Activated CD4-positive, alpha-beta T cell treated with anti-CD3 and anti-CD28 coated beads, Interleukin-2, Interleukin-6, amounts not matched to agents 100 ng/mL and 50 ng/mL, durations not matched to agents 16 hours and 8 hours (primary cell): ENCODE data around the gene OR2AK2.

Experiments
- DNase-seq: peaks from one replicate; pipeline ENCODE4 v3.0.0-alpha.2; 2020

OR2AK2 gene

GRCh38 chr1:247964933-247965332, at the start of gene OR2AK2:
OR2AK2 (plus strand) TSS chr1:247965233; CDS start chr1:247965377, 144 bp downstream.
- no peak for DNase-seq

GRCh38 chr1:247919952-247920351, 45.1 kb upstream of the OR2AK2 start, which contains the start of gene OR2T8:
OR2T8 (plus strand) TSS chr1:247920252; CDS start chr1:247921018, 766 bp downstream.
- DNase-seq: no peak

DNA sequence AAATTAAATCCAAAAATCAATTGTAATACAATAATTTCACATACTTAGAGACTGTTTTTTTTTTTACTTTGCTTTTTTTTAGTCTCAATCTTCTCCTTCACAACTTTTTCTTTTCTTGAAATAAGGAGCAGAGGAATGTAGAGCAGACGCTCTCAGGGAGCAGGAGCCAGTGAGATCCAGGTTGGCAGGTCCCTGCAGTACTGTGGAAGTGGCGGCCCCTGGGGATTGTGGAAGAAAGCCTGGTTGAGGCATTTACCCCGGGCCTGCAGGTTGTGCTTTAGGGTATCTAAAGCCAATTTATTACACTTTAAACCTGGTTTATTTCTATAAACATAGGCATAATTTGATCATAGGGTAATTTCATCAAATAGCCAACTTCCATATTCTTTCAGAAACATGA, 41.1 kb upstream of the OR2AK2 start:
- DNase-seq: no peak

DNA sequence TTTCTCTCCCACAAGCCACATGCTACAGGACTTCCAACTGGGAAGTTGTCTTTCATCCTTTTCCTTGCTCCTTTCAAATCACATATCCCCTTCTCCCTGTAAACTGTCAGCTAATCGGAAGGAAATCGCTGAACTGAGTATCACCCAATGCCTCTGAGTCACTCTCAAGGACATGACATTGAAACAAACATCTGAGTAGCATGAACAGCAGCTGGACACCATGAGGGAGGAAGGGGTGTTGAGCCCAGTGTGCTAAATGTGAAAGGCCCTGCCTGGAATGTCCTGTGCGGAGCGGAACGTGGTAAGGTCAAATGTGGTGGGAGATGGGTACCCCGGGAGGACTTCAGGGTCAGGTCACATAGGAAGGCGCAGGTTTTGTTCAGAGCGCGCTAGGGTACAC, 40.2 kb upstream of the OR2AK2 start, which contains the start of gene OR2AJ1:
OR2AJ1 (plus strand) TSS at position 22 of the 400 bp plus-strand sequence. CDS start 8,880 bp downstream, outside the sequence.
- DNase-seq: no peak

GRCh38 chr1:247933989-247934388, 31.0 kb upstream of the OR2AK2 start:
- DNase-seq: no peak

- DNase-seq: no peak
Measured at GRCh38 chr1:247935781-247936180, 29.3 kb upstream of the OR2AK2 start.

DNA sequence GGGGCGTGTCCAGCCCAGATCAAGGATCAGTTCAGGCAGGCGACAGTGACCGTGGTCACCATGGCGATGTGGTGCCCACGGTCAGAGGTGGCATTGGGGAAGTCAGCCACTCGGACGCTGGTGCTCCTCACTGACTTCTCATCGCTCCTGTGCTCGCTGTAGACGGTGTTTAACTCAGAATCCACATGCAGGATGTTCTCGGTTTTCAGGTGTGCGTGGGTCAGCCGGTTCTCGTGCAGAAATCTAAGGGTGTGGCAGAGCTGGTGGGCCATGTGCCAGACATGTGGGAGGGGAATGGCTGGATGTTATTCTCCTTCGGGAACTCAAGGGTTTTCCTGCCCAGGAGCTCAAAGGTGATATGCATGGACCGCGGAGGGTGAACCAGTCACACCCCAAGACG, 28.6 kb upstream of the OR2AK2 start:
- DNase-seq: no peak

DNA sequence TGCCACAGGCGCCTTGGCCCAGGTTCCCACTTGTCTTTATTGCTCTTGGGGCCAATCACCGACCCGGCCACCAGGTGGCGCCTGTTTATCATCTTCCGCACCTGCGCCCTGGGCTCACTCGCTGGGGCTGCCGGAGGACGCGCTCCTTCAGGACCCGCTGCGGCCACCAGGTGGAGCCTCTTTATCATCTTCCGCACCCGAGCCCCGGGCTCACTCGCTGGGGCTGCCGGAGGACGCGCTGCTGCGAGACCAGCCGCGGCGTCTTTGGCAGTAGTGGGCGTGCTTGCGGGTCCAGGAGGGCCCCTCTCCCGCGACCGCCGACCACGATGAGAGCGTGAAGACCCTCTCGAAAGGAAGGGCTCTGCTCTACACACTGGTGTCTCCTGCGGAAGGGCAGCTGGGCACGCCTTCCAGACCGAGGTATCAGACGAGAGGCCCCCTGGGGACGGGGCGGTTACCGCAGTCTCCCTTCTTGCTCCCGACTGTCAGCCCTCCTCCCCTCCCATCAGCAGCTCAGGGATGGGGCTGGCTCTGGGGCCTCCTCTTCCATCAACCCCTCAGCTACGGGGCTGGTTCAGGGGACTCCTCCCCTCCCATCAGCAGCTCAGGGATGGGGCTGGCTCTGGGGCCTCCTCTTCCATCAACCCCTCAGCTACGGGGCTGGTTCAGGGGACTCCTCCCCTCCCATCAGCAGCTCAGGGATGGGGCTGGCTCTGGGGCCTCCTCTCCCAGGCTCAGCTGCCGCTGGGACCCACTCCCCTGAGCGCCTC, 27.9 kb upstream of the OR2AK2 start:
- peak; percentile 96 for DNase-seq

- DNase-seq: no peak
Measured at GRCh38 chr1:247942624-247943023, 22.4 kb upstream of the OR2AK2 start.

DNA sequence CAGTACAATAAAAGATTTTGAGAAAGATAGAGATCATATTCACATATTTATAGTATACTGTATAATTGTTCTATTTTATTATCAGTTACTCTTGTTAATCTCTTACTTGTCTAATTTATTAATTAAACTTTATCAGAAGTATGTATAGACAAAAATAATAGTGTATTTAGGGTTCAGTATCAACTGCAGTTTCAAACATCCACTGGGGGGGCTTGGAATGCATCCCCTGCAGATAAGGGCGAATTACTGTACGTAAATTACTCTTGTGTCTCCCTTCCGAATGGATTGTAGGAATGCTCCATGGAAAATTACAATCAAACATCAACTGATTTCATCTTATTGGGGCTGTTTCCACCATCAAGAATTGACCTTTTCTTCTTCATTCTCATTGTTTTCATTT, 16.5 kb upstream of the OR2AK2 start, which contains the start of gene OR2L8:
OR2L8 (plus strand) TSS at position 301 of the 400 bp plus-strand sequence; CDS start at position 301, 0 bp downstream.
- DNase-seq: no peak

DNA sequence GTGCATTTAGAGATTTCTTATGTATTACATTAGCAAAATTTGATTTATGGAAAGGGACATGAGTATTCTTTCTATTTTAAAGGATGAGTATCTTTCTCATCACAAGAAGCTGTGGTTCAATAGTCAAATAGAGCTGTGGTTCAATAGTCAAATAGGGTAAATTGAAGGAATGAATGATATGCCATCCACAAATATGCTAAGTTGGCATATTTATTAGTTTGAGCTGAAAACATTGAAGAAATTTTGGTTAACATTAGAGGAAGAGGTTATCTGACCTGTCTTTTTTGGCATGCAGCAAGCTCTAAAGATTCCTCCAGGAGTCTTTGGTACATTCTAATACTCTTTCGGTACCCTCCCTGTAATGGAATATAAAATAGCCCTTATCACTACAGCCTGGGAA, 11.6 kb upstream of the OR2AK2 start:
- DNase-seq: no peak

GRCh38 chr1:247961791-247962190, 3.2 kb upstream of the OR2AK2 start:
- no peak for DNase-seq

- no peak for DNase-seq
Measured at GRCh38 chr1:247962911-247963588, 2.0 kb upstream of the OR2AK2 start.

GRCh38 chr1:247966532-247967204, 1.6 kb downstream of the OR2AK2 start:
- DNase-seq: no peak

- DNase-seq: no peak
Measured at GRCh38 chr1:247992986-247993385, 28.0 kb downstream of the OR2AK2 start.

- no peak for DNase-seq
Measured at GRCh38 chr1:247998811-247999210, 33.8 kb downstream of the OR2AK2 start.

DNA sequence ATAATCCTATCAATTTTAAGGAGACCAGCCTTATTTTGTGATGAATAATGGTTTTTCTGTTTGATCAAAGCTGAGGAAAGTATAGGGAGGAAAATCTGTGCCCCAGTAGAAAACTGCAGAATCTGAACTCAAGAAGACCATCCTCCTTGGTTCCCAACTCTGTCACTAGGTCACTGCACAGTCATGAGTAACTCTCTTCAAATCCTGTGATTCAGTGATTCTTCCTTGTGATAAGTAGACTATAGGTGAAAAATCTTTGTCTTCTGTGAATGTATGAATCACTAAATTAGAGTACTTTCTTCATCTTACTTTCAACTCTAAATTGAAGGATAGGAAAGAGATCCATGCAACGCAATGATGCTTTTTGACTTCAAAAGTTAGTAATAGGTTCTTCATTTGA, 35.1 kb downstream of the OR2AK2 start:
- DNase-seq: no peak

DNA sequence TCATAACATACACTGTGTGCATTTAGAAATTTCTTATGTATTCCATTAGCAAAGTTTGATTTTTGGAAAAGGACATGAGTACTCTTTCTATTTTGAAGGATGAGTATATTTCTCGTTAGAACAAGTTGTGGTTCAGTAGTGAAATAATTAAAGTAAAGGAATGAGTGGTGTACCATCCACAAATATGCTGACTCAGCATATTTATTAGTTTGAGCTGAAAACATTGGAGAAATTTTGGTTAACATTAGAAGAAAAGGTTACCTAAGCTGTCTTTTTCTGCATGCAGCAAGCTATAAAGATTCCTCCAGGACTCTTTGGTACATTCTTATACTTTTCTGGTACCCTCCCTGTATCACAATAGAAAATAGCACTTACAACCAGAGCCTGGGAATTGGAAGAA, 42.7 kb downstream of the OR2AK2 start:
- no peak for DNase-seq

DNA sequence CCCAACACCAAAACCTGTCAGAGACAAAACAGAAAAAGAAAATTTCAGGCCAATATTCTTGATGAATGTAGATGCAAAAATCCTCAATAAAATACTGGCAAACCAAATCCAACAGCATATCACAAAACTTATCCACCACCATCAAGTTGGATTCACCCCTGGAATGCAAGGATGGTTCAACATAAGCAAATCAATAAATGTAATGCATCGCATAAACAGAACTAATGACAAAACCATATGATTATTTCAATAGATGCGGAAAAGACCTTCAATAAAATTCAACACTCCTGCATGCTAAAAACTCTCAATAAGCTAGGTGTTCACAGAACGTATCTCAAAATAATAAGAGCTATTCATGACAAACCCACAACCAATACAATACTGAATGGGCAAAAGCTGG, 44.6 kb downstream of the OR2AK2 start:
- DNase-seq: no peak

DNA sequence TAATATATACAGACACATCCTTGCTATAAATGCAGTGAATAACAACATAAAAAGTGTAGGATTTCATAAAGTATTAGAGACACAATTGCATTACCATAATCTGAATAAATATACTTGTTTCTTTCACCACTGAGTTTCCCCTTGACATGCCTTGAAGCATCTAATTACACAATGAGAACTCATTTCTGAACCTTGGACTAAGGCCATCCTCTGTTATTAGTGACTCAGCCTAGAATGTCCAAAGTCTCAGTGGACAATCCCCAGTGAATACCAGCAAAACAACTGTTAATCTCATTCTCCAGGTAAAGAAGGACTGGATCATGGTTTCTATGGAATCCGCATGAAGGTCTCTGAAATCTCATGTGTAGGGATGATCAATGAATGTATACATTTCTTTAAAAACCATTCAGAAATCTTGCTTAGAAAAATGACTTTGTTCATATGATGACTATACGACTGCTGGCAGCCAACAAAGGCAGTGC, 48.2 kb downstream of the OR2AK2 start, which contains the start of gene OR2L5:
OR2L5 (plus strand) TSS at position 432 of the 482 bp plus-strand sequence. CDS start 8,288 bp downstream, outside the sequence.
- DNase-seq: no peak

DNA sequence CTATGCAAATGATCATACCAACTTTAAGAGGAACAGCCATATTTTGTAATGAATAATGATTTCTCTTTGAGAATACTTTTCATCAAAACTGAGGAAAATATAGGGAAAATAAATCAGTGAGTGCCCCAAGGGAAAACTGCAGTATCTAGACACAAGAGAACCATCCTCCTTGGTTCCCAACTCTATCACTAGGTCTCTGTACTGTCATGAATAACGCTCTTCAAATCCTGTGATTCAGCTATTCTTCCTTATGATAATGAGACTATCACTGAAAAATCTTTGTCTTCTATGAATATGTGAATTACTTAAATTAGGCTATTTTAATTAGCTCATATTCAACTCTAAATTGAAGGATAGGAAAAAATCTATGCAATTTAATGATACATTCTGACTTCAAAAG, 50.8 kb downstream of the OR2AK2 start:
- no peak for DNase-seq
